DND-41 (cell line): ENCODE data around the gene NR2E1.

Experiments
- ATAC-seq: fragments of 200-7000 bp; cut with Tn5 transposase; 3 replicates; pipeline ENCODE4 v1.9.1; 2021; ENCODE audit warnings: low read depth; ENCODE audit not compliant: insufficient read depth
- DNase-seq: peaks from one replicate; pipeline ENCODE4 v3.0.0-alpha.2; 2020
- H2AFZ ChIP-seq: 2 replicates; pipeline ENCODE4 v1.6.0; 2012; ENCODE audit warnings: low read depth, low read length
- H3K27ac ChIP-seq: 2 replicates; pipeline ENCODE4 v1.5.1; 2012; ENCODE audit warnings: low read length, inconsistent platforms
- H3K27me3 ChIP-seq: fragments of 200-600 bp; sonication (generic); 2 replicates; pipeline ENCODE4 v1.6.0; 2012; ENCODE audit warnings: low read length, mild to moderate bottlenecking, inconsistent platforms; ENCODE audit not compliant: insufficient read depth, poor library complexity
- H3K36me3 ChIP-seq: 2 replicates; pipeline ENCODE4 v1.5.1; 2012; ENCODE audit warnings: low read length, inconsistent platforms; ENCODE audit not compliant: insufficient read depth
- H3K4me1 ChIP-seq: 2 replicates; pipeline ENCODE4 v1.5.1; 2012; ENCODE audit warnings: mild to moderate bottlenecking, low read length; ENCODE audit not compliant: insufficient read depth
- H3K4me2 ChIP-seq: 2 replicates; pipeline ENCODE4 v1.6.0; 2012; ENCODE audit warnings: mild to moderate bottlenecking, moderate library complexity, low read length, inconsistent platforms; ENCODE audit not compliant: insufficient read depth
- H3K4me3 ChIP-seq, 2 experiments: fragments of 200-600 bp in 1 of 2; shearing (Covaris generic) in 1 of 2; 2 replicates each; pipeline ENCODE4 v1.5.1; 2012 to 2016; ENCODE audit warnings: inconsistent platforms in 2 of 2, low read length in 2 of 2, mild to moderate bottlenecking in 2 of 2, low read depth in 1 of 2, moderate library complexity in 1 of 2
- H3K79me2 ChIP-seq: 2 replicates; pipeline ENCODE4 v1.6.0; 2012; ENCODE audit warnings: low read length, inconsistent platforms; ENCODE audit not compliant: insufficient read depth
- H3K9ac ChIP-seq: 2 replicates; pipeline ENCODE4 v1.6.0; 2012; ENCODE audit warnings: low read depth, mild to moderate bottlenecking, inconsistent platforms, low read length, moderate library complexity
- H3K9me3 ChIP-seq: 2 replicates; pipeline ENCODE4 v1.5.1; 2012; ENCODE audit warnings: low read length, moderate library complexity, mild to moderate bottlenecking, inconsistent platforms; ENCODE audit not compliant: insufficient read depth, severe bottlenecking
- H4K20me1 ChIP-seq: 2 replicates; pipeline ENCODE4 v1.6.0; 2012; ENCODE audit warnings: low read length; ENCODE audit not compliant: insufficient read depth
- CTCF ChIP-seq: IDR thresholded peaks from 2 replicates; pipeline ENCODE4 v1.5.1; 2012; ENCODE audit warnings: borderline replicate concordance, low read length, moderate library complexity, mild to moderate bottlenecking; ENCODE audit not compliant: poor library complexity, severe bottlenecking; ENCODE audit errors: extremely low read depth
- EZH2 ChIP-seq: IDR thresholded peaks from 3 replicates; pipeline ENCODE4 v1.6.1; 2012; ENCODE audit warnings: borderline replicate concordance, low read depth, mild to moderate bottlenecking, moderate library complexity, low read length, inconsistent platforms; ENCODE audit not compliant: severe bottlenecking

NR2E1 gene

GRCh38 chr6:108203189-108204112 is 37.6 kb downstream of the NR2E1 start:
- Histone ChIP-seq H3K9ac (no peak overlapping the region), H4K20me1 (no peaks in the 10 kb centered on the region), H3K4me3 (no peak overlapping the region), H3K79me2 (no peaks in the 10 kb centered on the region), H3K9me3 (no peaks in the 10 kb centered on the region), H3K4me2 (no peak overlapping the region), H3K27me3 (no peaks in the 10 kb centered on the region), H3K27ac (no peak overlapping the region), H3K4me1 (no peaks in the 10 kb centered on the region), H2AFZ (no peak overlapping the region), H3K36me3 (peaks cover 5% of the 10 kb centered on the region; the same call in 1 of the 2 replicates)
- ATAC-seq (no peak), DNase-seq (no peak)
- TF ChIP-seq CTCF (no peak), EZH2 (no peak)

DNA sequence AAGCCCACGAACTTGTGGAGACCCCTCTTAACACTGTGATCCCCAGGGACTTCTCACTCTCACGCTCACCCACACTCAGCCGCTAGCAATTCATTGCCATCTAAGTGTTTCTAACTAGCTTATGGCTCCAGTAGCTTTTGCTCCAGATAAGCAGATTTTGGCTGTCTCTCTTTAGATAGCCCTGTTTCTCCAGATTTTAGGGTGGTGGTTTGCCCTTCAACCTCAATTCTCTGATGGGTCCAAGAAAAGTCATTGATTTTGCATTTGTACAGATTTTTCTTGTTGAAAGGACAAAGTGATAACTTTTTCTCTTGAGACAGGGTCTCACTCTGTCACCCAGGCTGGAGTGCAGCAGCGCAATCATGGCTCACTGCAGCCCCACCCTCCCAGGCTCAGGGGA is 41.2 kb downstream of the NR2E1 start:
- DNase-seq = no peak
- Histone ChIP-seq H3K9me3 (no peaks in the 10 kb centered on the region), H3K9ac (no peak overlapping the region), H3K4me1 (no peaks in the 10 kb centered on the region), H3K4me3 (no peak overlapping the region), H2AFZ (no peak overlapping the region), H3K27me3 (no peaks in the 10 kb centered on the region), H3K27ac (no peak overlapping the region), H3K79me2 (no peaks in the 10 kb centered on the region), H3K36me3 (peaks cover 32% of the 10 kb centered on the region), H3K4me2 (no peak overlapping the region), H4K20me1 (no peaks in the 10 kb centered on the region)
- TF ChIP-seq EZH2 = no peak
- no peak for TF ChIP-seq CTCF
- no peak for ATAC-seq

DNA sequence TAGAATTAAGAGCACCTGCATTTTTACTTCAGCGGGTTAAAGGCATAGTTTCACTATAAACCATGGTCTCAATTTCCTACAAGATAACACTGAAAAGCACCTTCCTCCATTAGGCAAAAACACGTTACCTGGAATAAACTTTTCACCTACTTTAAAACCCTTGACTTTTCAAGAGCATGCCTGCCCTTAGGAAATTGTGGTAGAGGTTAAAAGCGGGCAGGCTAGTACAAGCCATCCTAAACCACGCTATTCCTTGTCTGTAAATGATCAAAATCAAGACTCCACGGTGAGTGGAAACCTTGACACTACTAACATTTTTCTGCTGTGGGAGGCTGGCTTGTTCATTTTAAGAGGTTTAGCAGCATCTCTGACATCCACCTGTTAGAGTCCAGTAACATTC is 43.9 kb downstream of the NR2E1 start:
- DNase-seq = no peak
- TF ChIP-seq EZH2 (no peak), CTCF (no peak)
- Histone ChIP-seq H3K4me2 (no peak overlapping the region), H3K4me3 (no peak overlapping the region), H3K27me3 (no peaks in the 10 kb centered on the region), H2AFZ (no peak overlapping the region), H3K36me3 (peaks cover 45% of the 10 kb centered on the region), H4K20me1 (no peaks in the 10 kb centered on the region), H3K9me3 (no peaks in the 10 kb centered on the region), H3K79me2 (peaks cover 2% of the 10 kb centered on the region; the same call in 1 of the 2 replicates), H3K27ac (no peak overlapping the region), H3K9ac (no peak overlapping the region), H3K4me1 (no peaks in the 10 kb centered on the region)
- ATAC-seq = no peak
